ENCODE results near the gene FGFR2. TPM values are rescaled to one million over a fixed set of nuclear protein-coding genes. Genes with fewer than 3 reads are reported as not detected.

The FGFR2 gene
- total RNA-seq, 5 donors from 2014 or later (not counting 1 experiment from before 2014, with no cell fraction given): 0.49 to 1.8 (median 0.70) TPM

- H3K27me3 Mint-ChIP-seq: peaks cover 0 to 2% of the 10 kb centered on the region in 2 donors
- Histone ChIP-seq H3K9me3 (no peaks in the 10 kb centered on the region), H3K4me1 (ENCODE audit: control insufficient read depth in 1 of 2, extremely low read depth in 1 of 2, insufficient read depth in 2 of 2, low read length in 2 of 2) (no peaks in the 10 kb centered on the region), H3K27ac (ENCODE audit: low read length) (no peak overlapping the region), H3K36me3 (ENCODE audit: control insufficient read depth in 2 of 2, extremely low read depth in 1 of 2, insufficient read depth in 1 of 2, low read length in 1 of 2) (no peaks in the 10 kb centered on the region), H3K27me3 (replicated peaks in 1 of 2; ENCODE audit: control insufficient read depth in 2 of 2, extremely low read depth in 1 of 2, insufficient read depth in 2 of 2, low read length in 1 of 2) (peaks cover 0 to 5% of the 10 kb centered on the region in 2 experiments), H3K4me3 (ENCODE audit: control insufficient read depth in 1 of 2, extremely low read depth in 1 of 2, low read length in 1 of 2) (no peak overlapping the region)
- no peaks in the 10 kb centered on the region for H3K4me1 Mint-ChIP-seq
- H3K36me3 Mint-ChIP-seq: no peaks in the 10 kb centered on the region
- no peak for DNase-seq
- no peak overlapping the region for H3K27ac Mint-ChIP-seq
- WGBS (ENCODE audit: insufficient coverage): 77% methylated on average over 10 of the region's 17 CpGs
- ChIA-PET POLR2A (no interaction called here), CTCF (no interaction called here)
- no peak for ATAC-seq (replicated peaks in 1 of 4)
- H3K9me3 Mint-ChIP-seq: peaks cover 0 to 3% (median 0%) of the 10 kb centered on the region in 3 donors
- H3K4me3 Mint-ChIP-seq: no peak overlapping the region
Observed at GRCh38 chr10:121459622-121460453, 138.4 kb downstream of the FGFR2 start.

- POLR2A ChIA-PET: no interaction called here
- DNase-seq: no peak
Observed at GRCh38 chr10:121459279-121459621, 139.0 kb downstream of the FGFR2 start.

GRCh38 chr10:121457729-121458128 lies 140.5 kb downstream of the FGFR2 start:
- POLR2A ChIA-PET: interaction anchor here in 1 of 2 donors (0.6 kb wide), 1 partner anchor 525 kb away, joined by 5 read pairs; no protein-coding TSS in a partner anchor
- H3K9me3 ChIP-seq: no peaks in the 10 kb centered on the region
- 75% methylated on average over 3 of the region's 3 CpGs for WGBS (ENCODE audit: insufficient coverage)

More at GRCh38 chr10:121459279-121459621, 139.0 kb downstream of the FGFR2 start:
- no peak for ATAC-seq (replicated peaks in 1 of 4)
- Histone ChIP-seq H3K9me3 (no peaks in the 10 kb centered on the region), H3K27me3 (replicated peaks in 1 of 2; ENCODE audit: control insufficient read depth in 2 of 2, extremely low read depth in 1 of 2, insufficient read depth in 2 of 2, low read length in 1 of 2) (peaks cover 0 to 5% of the 10 kb centered on the region in 2 experiments), H3K36me3 (ENCODE audit: control insufficient read depth in 2 of 2, extremely low read depth in 1 of 2, insufficient read depth in 1 of 2, low read length in 1 of 2) (no peaks in the 10 kb centered on the region), H3K4me1 (ENCODE audit: control insufficient read depth in 1 of 2, extremely low read depth in 1 of 2, insufficient read depth in 2 of 2, low read length in 2 of 2) (no peaks in the 10 kb centered on the region), H3K27ac (ENCODE audit: low read length) (no peak overlapping the region), H3K4me3 (ENCODE audit: control insufficient read depth in 1 of 2, extremely low read depth in 1 of 2, low read length in 1 of 2) (no peak overlapping the region)
- Mint-ChIP-seq H3K27me3 (no peaks in the 10 kb centered on the region), H3K27ac (no peak overlapping the region), H3K36me3 (no peaks in the 10 kb centered on the region), H3K9me3 (peaks cover 0 to 3% (median 0%) of the 10 kb centered on the region in 3 donors), H3K4me1 (no peaks in the 10 kb centered on the region), H3K4me3 (no peak overlapping the region)
- CTCF ChIA-PET: no interaction called here
- WGBS (ENCODE audit: insufficient coverage): 70% methylated on average over 2 of the region's 6 CpGs

GRCh38 chr10:121455377-121455776 lies 142.9 kb downstream of the FGFR2 start:
- DNase-seq (no peak), ATAC-seq (replicated peaks in 1 of 4) (no peak)
- Mint-ChIP-seq H3K27me3 (no peaks in the 10 kb centered on the region), H3K36me3 (no peaks in the 10 kb centered on the region), H3K4me3 (no peak overlapping the region), H3K27ac (no peak overlapping the region), H3K9me3 (peaks cover 0 to 7% (median 0%) of the 10 kb centered on the region in 3 donors), H3K4me1 (no peaks in the 10 kb centered on the region)
- CTCF ChIA-PET: no interaction called here
- H3K4me1 ChIP-seq (ENCODE audit: control insufficient read depth in 1 of 2, extremely low read depth in 1 of 2, insufficient read depth in 2 of 2, low read length in 2 of 2): no peaks in the 10 kb centered on the region
- no peak overlapping the region for H3K27ac ChIP-seq (ENCODE audit: low read length)
- POLR2A ChIA-PET: no interaction called here
- no peaks in the 10 kb centered on the region for H3K9me3 ChIP-seq
- H3K36me3 ChIP-seq (ENCODE audit: control insufficient read depth in 2 of 2, extremely low read depth in 1 of 2, insufficient read depth in 1 of 2, low read length in 1 of 2): no peaks in the 10 kb centered on the region
- WGBS (ENCODE audit: insufficient coverage): no CpG with 5 or more reads among the region's 5 CpGs
- no peak overlapping the region for H3K4me3 ChIP-seq (ENCODE audit: control insufficient read depth in 1 of 2, extremely low read depth in 1 of 2, low read length in 1 of 2)
- H3K27me3 ChIP-seq (replicated peaks in 1 of 2; ENCODE audit: control insufficient read depth in 2 of 2, extremely low read depth in 1 of 2, insufficient read depth in 2 of 2, low read length in 1 of 2): peaks cover 0 to 5% of the 10 kb centered on the region in 2 experiments

More at GRCh38 chr10:121457729-121458128, 140.5 kb downstream of the FGFR2 start:
- no peak overlapping the region for H3K4me3 ChIP-seq (ENCODE audit: control insufficient read depth in 1 of 2, extremely low read depth in 1 of 2, low read length in 1 of 2)
- no peaks in the 10 kb centered on the region for H3K4me1 Mint-ChIP-seq
- no peaks in the 10 kb centered on the region for H3K27me3 Mint-ChIP-seq
- peaks cover 0 to 4% (median 0%) of the 10 kb centered on the region in 3 donors for H3K9me3 Mint-ChIP-seq
- no peaks in the 10 kb centered on the region for H3K36me3 Mint-ChIP-seq
- no peak overlapping the region for H3K4me3 Mint-ChIP-seq
- H3K4me1 ChIP-seq (ENCODE audit: control insufficient read depth in 1 of 2, extremely low read depth in 1 of 2, insufficient read depth in 2 of 2, low read length in 2 of 2): no peaks in the 10 kb centered on the region
- CTCF ChIA-PET: no interaction called here
- ATAC-seq (replicated peaks in 1 of 4): no peak
- H3K27ac Mint-ChIP-seq: no peak overlapping the region
- H3K27me3 ChIP-seq (replicated peaks in 1 of 2; ENCODE audit: control insufficient read depth in 2 of 2, extremely low read depth in 1 of 2, insufficient read depth in 2 of 2, low read length in 1 of 2): peaks cover 0 to 5% of the 10 kb centered on the region in 2 experiments
- no peak for DNase-seq
- no peaks in the 10 kb centered on the region for H3K36me3 ChIP-seq (ENCODE audit: control insufficient read depth in 2 of 2, extremely low read depth in 1 of 2, insufficient read depth in 1 of 2, low read length in 1 of 2)
- H3K27ac ChIP-seq (ENCODE audit: low read length): no peak overlapping the region

- ChIA-PET POLR2A (no interaction called here), CTCF (no interaction called here)
- no peak overlapping the region for H3K27ac ChIP-seq (ENCODE audit: low read length)
- peaks cover 0 to 7% (median 0%) of the 10 kb centered on the region in 3 donors for H3K9me3 Mint-ChIP-seq
- H3K27me3 Mint-ChIP-seq: no peaks in the 10 kb centered on the region
- no peaks in the 10 kb centered on the region for H3K9me3 ChIP-seq
- H3K4me3 ChIP-seq (ENCODE audit: control insufficient read depth in 1 of 2, extremely low read depth in 1 of 2, low read length in 1 of 2): no peak overlapping the region
- DNase-seq: no peak
- H3K36me3 Mint-ChIP-seq: no peaks in the 10 kb centered on the region
- H3K27ac Mint-ChIP-seq: no peak overlapping the region
- H3K27me3 ChIP-seq (replicated peaks in 1 of 2; ENCODE audit: control insufficient read depth in 2 of 2, extremely low read depth in 1 of 2, insufficient read depth in 2 of 2, low read length in 1 of 2): peaks cover 0 to 5% of the 10 kb centered on the region in 2 experiments
- H3K4me1 Mint-ChIP-seq: no peaks in the 10 kb centered on the region
- no peak for ATAC-seq (replicated peaks in 1 of 4)
- no peaks in the 10 kb centered on the region for H3K4me1 ChIP-seq (ENCODE audit: control insufficient read depth in 1 of 2, extremely low read depth in 1 of 2, insufficient read depth in 2 of 2, low read length in 2 of 2)
- no peaks in the 10 kb centered on the region for H3K36me3 ChIP-seq (ENCODE audit: control insufficient read depth in 2 of 2, extremely low read depth in 1 of 2, insufficient read depth in 1 of 2, low read length in 1 of 2)
- 86% methylated on average over 1 of the region's 4 CpGs for WGBS (ENCODE audit: insufficient coverage)
- H3K4me3 Mint-ChIP-seq: no peak overlapping the region
Observed at GRCh38 chr10:121454781-121455180, 143.5 kb downstream of the FGFR2 start.

- Histone ChIP-seq H3K9me3 (no peaks in the 10 kb centered on the region), H3K27ac (ENCODE audit: low read length) (no peak overlapping the region), H3K36me3 (ENCODE audit: control insufficient read depth in 2 of 2, extremely low read depth in 1 of 2, insufficient read depth in 1 of 2, low read length in 1 of 2) (no peaks in the 10 kb centered on the region), H3K4me1 (ENCODE audit: control insufficient read depth in 1 of 2, extremely low read depth in 1 of 2, insufficient read depth in 2 of 2, low read length in 2 of 2) (no peaks in the 10 kb centered on the region), H3K4me3 (ENCODE audit: control insufficient read depth in 1 of 2, extremely low read depth in 1 of 2, low read length in 1 of 2) (no peak overlapping the region), H3K27me3 (replicated peaks in 1 of 2; ENCODE audit: control insufficient read depth in 2 of 2, extremely low read depth in 1 of 2, insufficient read depth in 2 of 2, low read length in 1 of 2) (no peaks in the 10 kb centered on the region)
- Mint-ChIP-seq H3K4me3 (no peak overlapping the region), H3K27me3 (no peaks in the 10 kb centered on the region), H3K27ac (no peak overlapping the region), H3K9me3 (peaks cover 0 to 7% (median 0%) of the 10 kb centered on the region in 3 donors), H3K4me1 (no peaks in the 10 kb centered on the region), H3K36me3 (no peaks in the 10 kb centered on the region)
- WGBS (ENCODE audit: insufficient coverage): 65% methylated on average over 3 of the region's 3 CpGs
- ATAC-seq (replicated peaks in 1 of 4) (no peak), DNase-seq (no peak)
- ChIA-PET CTCF (no interaction called here), POLR2A (no interaction called here)
Observed at GRCh38 chr10:121453160-121453559, 145.1 kb downstream of the FGFR2 start.
